HG03378 (cell line): ENCODE data around the gene NCKAP5.

Source experiments
- ATAC-seq: cut with Tn5 transposase; IDR thresholded peaks from one replicate; pipeline ENCODE4 v1.9.1; 2021; ENCODE audit warnings: mild to moderate bottlenecking, moderate library complexity; ENCODE audit not compliant: unreplicated experiment

NCKAP5 gene

GRCh38 chr2:133574620-133575019 is 6.4 kb upstream of the NCKAP5 start:
- no peak for ATAC-seq

GRCh38 chr2:133574186-133574585 is 5.9 kb upstream of the NCKAP5 start:
- ATAC-seq, result no peak

GRCh38 chr2:133573491-133574162 is 5.4 kb upstream of the NCKAP5 start:
- no peak for ATAC-seq

DNA sequence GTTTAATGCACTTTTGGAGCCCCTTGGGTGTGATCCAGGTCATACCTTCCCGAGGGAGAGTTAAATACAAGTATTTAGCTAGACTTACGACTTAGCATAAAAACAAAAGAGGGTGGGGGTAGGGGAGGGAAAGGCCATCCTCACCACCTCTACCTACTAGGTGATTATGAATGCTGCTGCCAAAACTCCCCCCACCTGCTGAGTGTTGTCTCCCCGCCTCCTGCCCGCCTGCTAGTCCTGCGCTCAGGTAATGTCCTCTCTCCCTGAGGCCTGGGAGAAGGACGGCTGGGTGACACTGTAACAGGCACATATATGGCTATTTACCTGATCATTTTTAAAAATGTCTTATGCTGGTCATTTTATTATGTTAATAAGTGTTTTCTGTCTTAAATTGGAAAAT is 3.0 kb upstream of the NCKAP5 start:
- ATAC-seq, result no peak

- no peak for ATAC-seq
Measured at GRCh38 chr2:133570542-133570941, 2.3 kb upstream of the NCKAP5 start.

DNA sequence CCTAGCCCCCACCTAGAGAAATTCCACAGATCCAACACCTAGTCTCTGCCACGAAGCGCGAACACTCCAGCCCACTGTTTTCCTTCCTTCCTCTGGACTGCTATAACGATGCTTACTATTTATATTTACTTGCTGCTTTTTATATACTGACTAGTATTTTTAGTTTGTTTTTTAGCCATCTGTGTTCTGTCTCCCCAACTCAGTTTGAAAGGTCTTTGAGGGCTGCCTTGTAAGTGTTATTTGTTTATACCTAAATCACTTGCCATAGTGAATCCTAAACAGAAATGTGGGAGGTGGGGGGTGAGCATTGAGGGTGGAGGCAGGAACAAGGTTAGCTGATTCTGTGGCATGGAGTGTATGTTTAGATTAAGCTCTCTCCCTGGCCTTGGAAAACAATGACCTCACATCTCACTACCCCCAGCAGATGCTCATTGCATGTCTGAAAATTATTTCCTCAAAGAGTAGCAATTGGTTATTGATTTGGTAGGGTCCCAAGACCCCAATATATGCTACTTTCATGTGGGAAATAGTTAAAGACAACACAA is 1.1 kb upstream of the NCKAP5 start:
- no peak for ATAC-seq

DNA sequence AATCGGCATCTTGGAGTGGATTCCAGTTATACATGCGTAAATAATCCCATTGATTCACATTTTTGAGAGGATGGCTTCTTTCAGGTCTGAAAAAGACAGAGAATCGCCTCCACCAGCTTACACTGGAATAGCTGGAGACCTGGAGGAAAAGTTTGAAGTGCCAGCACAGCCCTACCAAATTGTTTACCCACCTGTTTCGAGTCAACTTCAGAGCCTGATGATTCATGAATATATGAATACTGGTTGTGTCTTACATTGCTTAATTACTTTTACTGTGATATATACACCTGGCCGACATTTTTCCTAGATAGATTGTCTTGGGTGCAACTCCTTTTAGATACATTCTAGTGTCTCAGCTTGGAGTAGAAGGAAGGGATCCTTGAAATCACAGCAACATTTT is 335 bp upstream of the NCKAP5 start:
- no peak for ATAC-seq

DNA sequence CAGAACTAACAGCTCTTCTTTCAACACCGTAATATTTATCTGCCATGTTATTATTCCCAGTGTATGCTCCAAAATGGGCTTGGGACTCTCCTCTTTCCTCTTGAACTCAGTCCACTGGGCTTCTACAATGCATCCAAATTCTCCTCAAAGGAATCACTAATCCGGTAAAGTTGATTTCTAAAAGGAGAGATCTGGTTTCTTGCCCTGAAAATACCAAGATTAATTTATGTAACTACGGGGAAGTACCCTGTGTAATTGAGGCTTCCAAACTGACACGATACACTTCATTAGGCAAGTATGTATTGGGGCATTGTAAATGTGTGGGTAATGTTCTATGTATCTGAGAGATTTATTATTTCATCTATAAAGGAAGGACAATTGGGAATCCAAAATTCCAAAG is 5.7 kb downstream of the NCKAP5 start:
- ATAC-seq, result no peak

DNA sequence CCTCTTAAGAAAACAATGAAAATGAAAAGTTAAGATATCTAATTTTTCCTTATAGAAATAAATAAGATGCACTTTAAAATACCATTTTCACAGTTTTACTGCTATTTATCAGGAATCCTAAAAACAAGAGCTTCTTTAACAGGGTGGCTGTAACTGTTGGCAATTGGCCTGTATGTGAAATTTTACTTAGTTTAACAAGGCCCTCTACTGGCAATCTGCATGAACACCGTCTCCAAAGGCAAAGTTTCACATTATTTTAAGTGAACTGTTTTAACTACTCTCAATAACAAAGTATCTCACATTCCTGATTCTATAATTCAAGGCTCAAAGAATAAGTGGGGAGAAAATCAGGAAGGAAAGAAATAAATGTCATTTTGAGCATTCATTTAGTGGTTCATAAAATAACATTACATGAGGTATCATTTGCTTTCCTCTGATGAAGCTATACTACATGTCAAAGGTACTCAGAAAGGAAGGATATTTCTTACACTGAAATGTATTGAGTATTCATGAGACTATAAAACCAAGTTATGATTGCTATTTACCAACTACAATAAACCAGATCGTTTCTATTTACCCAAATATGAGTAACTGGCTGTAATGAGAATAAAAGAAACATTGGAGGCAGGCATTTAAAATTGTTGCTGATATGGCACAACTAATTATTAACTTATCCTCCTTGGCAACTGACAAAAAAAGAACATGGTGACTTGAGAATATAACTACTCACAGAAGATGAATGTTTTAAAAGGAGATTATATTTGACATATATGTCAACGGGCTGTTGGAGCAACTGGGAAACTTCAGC is 7.0 kb downstream of the NCKAP5 start:
- no peak for ATAC-seq

DNA sequence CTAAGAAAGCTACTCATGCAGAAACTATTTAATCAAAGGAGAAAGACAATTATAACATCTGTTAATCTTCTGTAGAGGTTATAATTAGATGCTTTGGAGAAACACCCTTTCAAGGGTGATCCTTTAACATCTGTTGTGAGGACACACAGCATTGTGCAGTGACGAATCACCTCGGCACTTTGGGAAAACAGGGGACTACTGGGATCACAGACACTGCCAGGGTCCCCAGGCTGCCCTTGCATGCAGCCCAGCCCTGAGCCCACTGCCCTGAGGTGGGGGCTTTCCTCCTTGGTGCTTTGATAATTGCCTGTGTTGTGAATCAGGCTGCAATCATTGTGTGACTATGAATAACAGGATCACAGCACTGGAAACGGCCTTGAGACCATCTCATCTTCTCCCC is 10.6 kb downstream of the NCKAP5 start:
- ATAC-seq, result no peak

DNA sequence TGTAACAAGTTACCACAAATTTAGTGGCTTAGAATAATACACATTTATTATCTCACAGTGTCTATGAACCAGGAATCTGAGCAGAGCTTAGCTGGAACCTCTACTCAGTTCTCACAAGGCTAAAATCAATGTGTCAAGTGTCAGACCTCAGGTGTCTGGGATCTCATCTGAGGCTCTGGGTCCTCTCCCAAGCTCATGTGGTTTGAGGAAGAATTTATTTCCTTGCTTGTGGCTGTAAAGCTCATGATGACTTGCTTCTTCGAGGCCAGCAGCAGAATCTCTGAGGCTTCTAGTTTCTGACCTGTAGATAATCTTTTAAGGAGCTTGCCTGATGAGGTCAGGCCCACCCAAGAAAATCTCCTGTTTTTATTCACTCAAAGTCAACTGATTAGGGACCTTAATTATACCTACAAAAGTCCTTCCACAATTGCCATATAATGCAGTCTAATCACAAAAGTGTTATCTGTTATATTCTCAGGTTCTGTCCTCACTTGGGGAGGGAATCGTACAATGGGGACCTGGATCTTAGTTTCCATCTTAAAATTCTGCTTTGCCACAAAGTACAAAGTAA is 14.3 kb downstream of the NCKAP5 start:
- ATAC-seq, result no peak

DNA sequence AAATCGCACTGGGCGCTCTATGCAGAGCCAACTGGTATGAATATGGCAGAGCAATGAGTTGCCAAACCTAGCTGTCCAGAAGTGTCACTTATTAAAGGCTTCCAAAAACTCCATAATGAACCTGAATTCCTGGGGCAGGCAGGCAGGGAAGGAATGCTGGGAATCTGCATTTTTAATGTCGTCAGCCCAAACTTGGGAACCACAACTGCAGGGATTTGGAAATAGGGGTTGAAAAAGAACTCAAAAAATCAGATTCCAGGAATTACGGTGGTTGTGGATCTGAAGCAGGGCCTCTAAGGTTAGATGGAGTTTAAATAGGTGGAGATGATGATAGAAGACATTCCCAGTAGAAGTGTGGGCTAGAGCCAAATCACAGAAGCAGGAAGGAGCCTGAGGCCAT is 15.0 kb downstream of the NCKAP5 start:
- no peak for ATAC-seq

GRCh38 chr2:133552821-133553220 is 15.4 kb downstream of the NCKAP5 start:
- no peak for ATAC-seq

DNA sequence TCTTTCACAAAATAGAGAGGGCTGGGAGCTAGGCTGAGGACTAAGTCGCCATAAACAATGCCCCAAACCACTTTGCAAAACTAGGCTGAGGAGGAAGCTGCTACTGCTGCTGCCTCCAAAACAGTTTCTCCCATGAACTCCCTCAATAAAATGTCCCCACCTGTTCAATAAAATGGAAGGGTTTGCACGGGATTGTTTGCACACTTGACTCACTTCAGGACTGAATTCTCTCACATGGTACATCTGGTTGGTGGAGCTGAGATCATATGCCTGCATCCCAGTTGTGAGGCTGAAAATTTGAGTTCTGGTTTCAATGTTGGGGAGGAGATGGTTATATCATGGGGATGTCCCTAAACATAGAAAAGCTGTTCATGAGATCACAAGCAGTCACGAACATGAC is 26.5 kb downstream of the NCKAP5 start:
- no peak for ATAC-seq

GRCh38 chr2:133541376-133541775 is 26.9 kb downstream of the NCKAP5 start:
- ATAC-seq, result no peak

GRCh38 chr2:133532919-133533318 is 35.3 kb downstream of the NCKAP5 start:
- ATAC-seq, result no peak

GRCh38 chr2:133531382-133531781 is 36.9 kb downstream of the NCKAP5 start:
- ATAC-seq, result no peak

- ATAC-seq, result no peak
Measured at GRCh38 chr2:133530645-133531044, 37.6 kb downstream of the NCKAP5 start.

GRCh38 chr2:133526530-133527300 is 41.5 kb downstream of the NCKAP5 start:
- ATAC-seq, result no peak

DNA sequence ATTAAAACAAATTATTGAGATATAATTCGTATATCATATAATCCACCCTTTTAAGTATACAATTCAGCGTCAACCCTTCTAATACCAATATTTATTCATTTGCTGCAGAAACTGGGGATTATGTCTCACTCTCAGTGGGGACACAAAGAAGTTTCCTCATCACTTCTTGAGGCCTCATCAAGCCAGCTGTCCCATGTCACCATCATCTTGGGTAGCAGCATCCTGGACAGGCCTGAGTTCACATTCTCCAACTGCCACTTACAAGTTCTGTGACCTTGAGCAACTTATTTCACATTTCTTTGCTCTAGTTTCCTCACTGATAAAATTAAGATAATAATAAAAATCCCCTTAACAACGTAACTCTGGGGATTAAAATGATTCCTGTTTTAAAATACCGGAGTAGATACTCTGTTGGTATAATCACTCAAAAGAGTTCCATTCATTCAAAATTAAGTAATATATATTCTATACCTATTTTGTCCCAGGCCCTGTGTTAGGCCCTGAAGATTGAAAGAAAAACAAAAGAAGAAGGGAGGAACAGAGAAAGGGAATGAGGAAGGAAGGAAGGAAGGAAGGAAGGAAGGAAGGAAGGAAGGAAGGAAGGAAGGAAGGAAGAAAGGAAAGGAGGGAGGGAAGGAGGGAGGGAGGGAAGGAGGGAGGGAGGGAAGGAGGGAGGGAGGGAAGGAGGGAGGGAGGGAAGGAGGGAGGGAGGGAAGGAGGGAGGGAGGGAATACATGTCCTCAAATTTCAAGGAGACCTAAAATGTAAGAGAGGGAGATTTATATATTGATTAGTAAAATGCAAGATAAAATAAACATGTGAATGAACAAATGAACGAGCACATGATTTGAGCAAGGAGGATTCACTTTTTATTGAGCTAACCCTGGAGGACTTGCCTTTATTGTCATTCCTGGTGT is 42.4 kb downstream of the NCKAP5 start:
- ATAC-seq, result no peak
